Transverse colon (tissue), 4 donors: Measurements from ENCODE around the gene PPP6R2. TPM values are rescaled to one million over a fixed set of nuclear protein-coding genes. Genes with fewer than 3 reads are reported as not detected.

Experiments used
- DNase-seq: peaks from one replicate; pipeline ENCODE4 v3.0.0-alpha.2; 2019
- H3K27ac ChIP-seq, 4 donors: fragments of 200-600 bp; sonication (generic); 2 replicates each; pipeline ENCODE4 v1.5.1; 2016 to 2018; ENCODE audit warnings: inconsistent platforms in 4 of 4
- H3K27me3 ChIP-seq: fragments of 200-600 bp; sonication (generic); 2 replicates; pipeline ENCODE4 v1.5.1; 2017; ENCODE audit warnings: inconsistent platforms
- H3K36me3 ChIP-seq, 4 donors: fragments of 200-600 bp; sonication (generic); 2 replicates each; pipeline ENCODE4 v1.5.1; 2017 to 2019; ENCODE audit warnings: inconsistent platforms in 4 of 4
- H3K4me1 ChIP-seq, 4 donors: fragments of 200-600 bp; sonication (generic); 2 replicates each; pipeline ENCODE4 v1.5.1; 2017 to 2020; ENCODE audit warnings: inconsistent platforms in 4 of 4
- H3K4me3 ChIP-seq, 4 donors: fragments of 200-600 bp; sonication (generic); 1 replicate in 1 of 4; 2 replicates in 3 of 4; pipeline versions ENCODE4 v1.5.1 to v1.6.1; 2017 to 2019; ENCODE audit warnings: inconsistent platforms in 4 of 4
- H3K9me3 ChIP-seq, 2 donors: fragments of 200-600 bp; sonication (generic); 2 replicates each; pipeline ENCODE4 v1.5.1; 2017 to 2019; ENCODE audit warnings: inconsistent platforms in 2 of 2
- CTCF ChIP-seq, 5 experiments: fragments of 200-600 bp in 3 of 5; fragments of 450-650 bp in 2 of 5; sonication (generic) in 3 of 5; IDR thresholded peaks; 1 replicate in 2 of 5; 2 replicates in 3 of 5; pipeline ENCODE4 v1.5.1; 2016 to 2017; ENCODE audit warnings: antibody characterized with exemption in 5 of 5, inconsistent platforms in 3 of 5, mild to moderate bottlenecking in 2 of 5, moderate library complexity in 1 of 5
- EP300 ChIP-seq: sonication (generic); formaldehyde crosslinking; IDR thresholded peaks from one replicate; pipeline ENCODE4 v1.6.1; 2017; ENCODE audit warnings: antibody characterized with exemption, low read depth
- POLR2A ChIP-seq: fragments of 450-650 bp; IDR thresholded peaks from one replicate; pipeline ENCODE4 v1.6.1; 2016; ENCODE audit warnings: antibody characterized with exemption, mild to moderate bottlenecking, moderate library complexity
- POLR2AphosphoS5 ChIP-seq, 3 donors: sonication (generic); formaldehyde crosslinking; IDR thresholded peaks; one replicate each; pipeline ENCODE4 v1.6.1; 2016; ENCODE audit warnings: antibody characterized with exemption in 3 of 3
- WGBS, 2 donors: methylation state at CpG; one replicate each; pipeline ENCODE4 v1.1.5; 2018; ENCODE audit warnings: low coverage in 1 of 2; 5-methylcytosine and 5-hydroxymethylcytosine counted together
- in situ Hi-C, 4 donors: fragments of 200-750 bp; cut with MboI; loops; one replicate each; pipeline versions ENCODE4 v1.15.0 to v1.15.1; 2017; ENCODE audit warnings: low sequenced_read_pairs in 3 of 4, low pct_ligation_motif_present in 1 of 4, low pct_unique_long_range_greater_than_20kb in 1 of 4
- intact Hi-C: fragments of 100-400 bp; cut with DNase I; formaldehyde crosslinking; loops from one replicate; pipeline ENCODE4 v1.15.1; 2023; ENCODE audit warnings: low total_unique reads
- total RNA-seq, 4 donors: library from RNA; depleted of rRNA; stranded (reverse); fragments of >200 nt; gene quantifications; one replicate each; pipeline ENCODE4 v1.1.0, GENCODE V29; 2016

PPP6R2 gene
- total RNA-seq, 4 donors from 2014 or later: 62.1 to 151 (median 77.8) TPM

GRCh38 chr22:50316114-50317065 lies 26.7 kb upstream of the PPP6R2 start:
- intact Hi-C loops: no loop called here
- H3K9me3 ChIP-seq: no peaks in the 10 kb centered on the region
- WGBS, 2 donors: 89% methylated on average over 12 of the region's 45 CpGs; no CpG with 5 or more reads in 1 of the 2 donors

GRCh38 chr22:50317178-50317577 lies 25.9 kb upstream of the PPP6R2 start:
- WGBS, 2 donors: 89% methylated on average over 8 of the region's 9 CpGs; no CpG with 5 or more reads in 1 of the 2 donors
- in situ Hi-C loops: no loop called here
- TF ChIP-seq CTCF (IDR thresholded peaks at IDR 0.05) (no peak), POLR2AphosphoS5 (IDR thresholded peaks at IDR 0.05) (no peak), EP300 (no peak)
- no peaks in the 10 kb centered on the region for H3K9me3 ChIP-seq
- no peak for DNase-seq
- H3K4me3 ChIP-seq: no peak overlapping the region
- H3K4me1 ChIP-seq: peaks cover 6 to 15% (median 12%) of the 10 kb centered on the region in 4 donors
- intact Hi-C loops: no loop called here
- H3K36me3 ChIP-seq: no peaks in the 10 kb centered on the region
- H3K27ac ChIP-seq: no peak overlapping the region
- no peaks in the 10 kb centered on the region for H3K27me3 ChIP-seq

More at GRCh38 chr22:50316114-50317065, 26.7 kb upstream of the PPP6R2 start:
- DNase-seq: no peak
- Histone ChIP-seq H3K36me3 (no peaks in the 10 kb centered on the region), H3K4me1 (peaks cover 6 to 15% (median 12%) of the 10 kb centered on the region in 4 donors), H3K4me3 (no peak overlapping the region), H3K27me3 (no peaks in the 10 kb centered on the region), H3K27ac (no peak overlapping the region)
- in situ Hi-C loops: no loop called here
- TF ChIP-seq POLR2A: no peak
- no peak for TF ChIP-seq POLR2AphosphoS5 (IDR thresholded peaks at IDR 0.05)
- no peak for TF ChIP-seq EP300
- TF ChIP-seq CTCF (IDR thresholded peaks at IDR 0.05): no peak

- H3K9me3 ChIP-seq: no peaks in the 10 kb centered on the region
- no peaks in the 10 kb centered on the region for H3K36me3 ChIP-seq
- in situ Hi-C loops: no loop called here
- H3K4me1 ChIP-seq: peaks cover 6 to 15% (median 12%) of the 10 kb centered on the region in 4 donors
- intact Hi-C loops: no loop called here
- no peak for DNase-seq
- no peak overlapping the region for H3K4me3 ChIP-seq
- TF ChIP-seq POLR2A: no peak
- TF ChIP-seq POLR2AphosphoS5 (IDR thresholded peaks at IDR 0.05): no peak
- no peak for TF ChIP-seq CTCF (IDR thresholded peaks at IDR 0.05)
- TF ChIP-seq EP300: no peak
- no peaks in the 10 kb centered on the region for H3K27me3 ChIP-seq
- no peak overlapping the region for H3K27ac ChIP-seq
- WGBS, 2 donors: 86% methylated on average over 7 of the region's 7 CpGs; no CpG with 5 or more reads in 1 of the 2 donors
Measured at GRCh38 chr22:50317674-50318073, 25.5 kb upstream of the PPP6R2 start.

- Histone ChIP-seq H3K27me3 (no peaks in the 10 kb centered on the region), H3K4me3 (no peak overlapping the region), H3K36me3 (no peaks in the 10 kb centered on the region), H3K9me3 (no peaks in the 10 kb centered on the region), H3K4me1 (peaks cover 6 to 15% (median 12%) of the 10 kb centered on the region in 4 donors), H3K27ac (no peak overlapping the region)
- intact Hi-C loops (no loop called here), in situ Hi-C loops (no loop called here)
- TF ChIP-seq EP300: no peak
- 84 to 100% methylated on average over 1 to 7 of the region's 7 CpGs for WGBS, 2 donors
- DNase-seq: no peak
Measured at GRCh38 chr22:50318356-50318697, 24.8 kb upstream of the PPP6R2 start.
